ENCODE data around the gene CAPN8.

The CAPN8 gene

GRCh38 chr1:223702735-223703667 is 37.5 kb upstream of the CAPN8 start:
- no peak for DNase-seq

- DNase-seq = no peak
Measured at GRCh38 chr1:223700942-223701637, 35.6 kb upstream of the CAPN8 start.

- no peak for DNase-seq
Measured at GRCh38 chr1:223700388-223700918, 35.0 kb upstream of the CAPN8 start.

- no peak for DNase-seq
Measured at GRCh38 chr1:223695941-223696340, 30.4 kb upstream of the CAPN8 start.

- no peak for DNase-seq
Measured at GRCh38 chr1:223695014-223695548, 29.6 kb upstream of the CAPN8 start.

GRCh38 chr1:223691121-223691520 is 25.6 kb upstream of the CAPN8 start:
- DNase-seq = no peak

- DNase-seq = no peak
Measured at GRCh38 chr1:223684488-223684792, 18.9 kb upstream of the CAPN8 start.

- peak; percentile 44 for DNase-seq
Measured at GRCh38 chr1:223683586-223684487, 18.3 kb upstream of the CAPN8 start.

GRCh38 chr1:223682502-223682901 is 17.0 kb upstream of the CAPN8 start:
- no peak for DNase-seq

GRCh38 chr1:223680188-223680587 is 14.7 kb upstream of the CAPN8 start:
- no peak for DNase-seq

- DNase-seq = no peak
Measured at GRCh38 chr1:223678841-223679240, 13.3 kb upstream of the CAPN8 start.

- DNase-seq = no peak
Measured at GRCh38 chr1:223674119-223674890, 8.8 kb upstream of the CAPN8 start.

- DNase-seq = no peak
Measured at GRCh38 chr1:223670458-223671159, 5.1 kb upstream of the CAPN8 start.

- DNase-seq = no peak
Measured at GRCh38 chr1:223669003-223669795, 3.7 kb upstream of the CAPN8 start.

- DNase-seq = no peak
Measured at GRCh38 chr1:223667484-223668182, 2.1 kb upstream of the CAPN8 start.

GRCh38 chr1:223664106-223664505 is 1.4 kb downstream of the CAPN8 start:
- no peak for DNase-seq

- no peak for DNase-seq
Measured at GRCh38 chr1:223662943-223663342, 2.6 kb downstream of the CAPN8 start.

- no peak for DNase-seq
Measured at GRCh38 chr1:223659711-223660110, 5.8 kb downstream of the CAPN8 start.

- DNase-seq = no peak
Measured at GRCh38 chr1:223657978-223658377, 7.5 kb downstream of the CAPN8 start.

GRCh38 chr1:223654083-223654482 is 11.4 kb downstream of the CAPN8 start:
- no peak for DNase-seq
